Fibroblast of skin of scalp (primary cell): ENCODE results near the gene WDFY1.

Experiments used
- DNase-seq: peaks from one replicate; pipeline ENCODE4 v3.0.0-alpha.2; 2013

Gene WDFY1

GRCh38 chr2:223957092-223957851, 12.1 kb upstream of the WDFY1 start, which contains the start of gene MRPL44:
Gene MRPL44 (plus strand): TSS chr2:223957463. CDS start chr2:223957473, 10 bp downstream.
- DNase-seq, result peak; percentile 96

DNA sequence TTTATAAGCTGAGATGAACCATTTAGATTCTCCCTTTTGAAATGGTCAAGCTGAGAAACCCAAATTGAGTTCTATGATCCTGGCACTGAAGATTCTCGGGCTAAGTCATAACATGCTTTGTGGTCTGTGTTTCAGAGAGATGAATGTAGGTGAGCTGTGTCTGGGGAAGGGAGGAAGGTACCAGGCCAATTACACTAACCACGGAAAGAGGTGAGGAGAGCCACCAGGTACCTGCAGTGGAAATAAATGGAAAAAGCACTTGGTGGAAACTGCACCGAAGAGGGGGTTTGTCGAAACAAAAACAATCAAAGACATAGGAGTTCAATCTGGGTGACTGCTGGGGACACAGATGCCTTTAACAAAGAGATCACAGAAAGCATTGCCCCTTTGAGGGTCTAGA, 11.2 kb upstream of the WDFY1 start:
- DNase-seq, result no peak

DNA sequence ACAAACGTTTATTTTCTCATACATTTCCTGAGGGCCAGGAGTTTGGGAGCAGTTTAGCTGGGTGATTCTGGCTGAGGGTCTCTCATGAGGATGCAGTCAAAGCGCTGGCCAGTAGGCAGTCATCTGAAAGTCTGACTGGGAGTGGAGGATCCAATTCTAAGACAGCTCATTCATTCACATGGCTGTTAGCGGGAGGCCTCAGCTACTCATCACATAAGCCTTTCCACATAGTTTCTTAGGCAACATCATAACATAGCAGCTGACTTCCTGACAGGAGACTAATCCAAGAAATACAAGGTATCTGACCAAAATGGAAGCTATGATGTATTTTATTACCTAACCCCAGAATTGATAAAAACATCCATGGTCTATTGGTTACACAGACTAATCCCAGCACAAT, 9.3 kb upstream of the WDFY1 start:
- peak; percentile 84 for DNase-seq

- DNase-seq, result no peak
Measured at GRCh38 chr2:223952280-223952968, 7.3 kb upstream of the WDFY1 start.

- DNase-seq, result no peak
Measured at GRCh38 chr2:223950448-223951347, 5.6 kb upstream of the WDFY1 start.

- no peak for DNase-seq
Measured at GRCh38 chr2:223949241-223949840, 4.2 kb upstream of the WDFY1 start.

GRCh38 chr2:223947711-223948205, 2.6 kb upstream of the WDFY1 start:
- DNase-seq, result no peak

- DNase-seq, result no peak
Measured at GRCh38 chr2:223945755-223946154, 620 bp upstream of the WDFY1 start.

GRCh38 chr2:223944166-223944702, 901 bp downstream of the WDFY1 start:
- DNase-seq, result no peak

DNA sequence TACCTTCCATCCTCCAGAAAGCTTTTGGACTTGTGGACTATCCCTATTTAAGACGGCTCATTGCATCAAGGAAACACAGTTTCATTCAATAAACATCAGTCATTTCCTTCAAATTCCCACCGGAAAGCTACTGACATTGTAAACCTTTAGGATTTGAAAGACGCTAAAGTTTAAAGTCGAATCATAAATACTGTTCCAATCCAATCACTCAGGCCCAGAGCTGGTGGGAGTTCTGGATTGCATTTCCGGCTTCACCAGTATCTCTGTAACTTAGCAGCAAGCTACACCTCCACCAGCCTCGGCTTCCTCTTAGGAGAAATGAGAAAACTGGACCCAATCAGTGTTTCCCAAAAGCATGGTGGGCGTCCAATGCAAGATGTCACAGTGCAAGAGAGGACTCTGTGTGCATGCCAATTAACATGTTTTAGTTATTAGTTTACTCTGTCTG, 1.6 kb downstream of the WDFY1 start:
- DNase-seq, result peak; percentile 62

- DNase-seq, result no peak
Measured at GRCh38 chr2:223943135-223943534, 2.0 kb downstream of the WDFY1 start.

DNA sequence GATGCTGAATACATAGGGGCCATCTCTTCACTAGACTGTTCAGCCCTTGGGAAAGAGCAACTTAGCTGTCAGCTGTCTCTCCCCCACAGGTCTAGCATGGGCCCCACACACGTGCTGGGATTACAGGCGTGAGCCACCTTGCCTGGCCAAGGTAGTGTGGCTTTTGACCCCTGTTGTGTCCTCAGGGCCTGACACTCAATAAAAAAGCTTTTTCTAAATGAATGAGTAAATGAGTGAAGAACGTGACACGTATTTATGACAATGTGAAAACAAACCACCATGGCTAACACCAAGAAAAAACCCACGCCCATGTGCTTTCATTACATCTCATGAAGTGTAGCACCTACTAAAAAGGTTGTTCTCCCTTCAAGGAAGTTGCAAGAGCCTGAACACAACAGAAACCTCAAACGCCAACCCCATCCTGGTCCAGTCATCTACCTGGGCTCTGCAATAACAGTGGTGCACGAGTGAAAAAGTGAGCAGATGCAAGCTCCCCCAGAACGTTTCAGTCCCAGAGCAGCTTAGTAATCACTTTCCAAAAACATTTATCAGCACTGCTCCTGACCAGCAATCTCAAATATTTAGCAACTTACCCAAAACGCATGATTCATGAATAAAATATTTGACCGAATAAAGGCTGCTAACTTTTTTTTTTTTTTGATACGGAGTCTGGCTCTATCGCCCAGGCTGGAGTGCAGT, 3.4 kb downstream of the WDFY1 start:
- DNase-seq, result peak; percentile 92

DNA sequence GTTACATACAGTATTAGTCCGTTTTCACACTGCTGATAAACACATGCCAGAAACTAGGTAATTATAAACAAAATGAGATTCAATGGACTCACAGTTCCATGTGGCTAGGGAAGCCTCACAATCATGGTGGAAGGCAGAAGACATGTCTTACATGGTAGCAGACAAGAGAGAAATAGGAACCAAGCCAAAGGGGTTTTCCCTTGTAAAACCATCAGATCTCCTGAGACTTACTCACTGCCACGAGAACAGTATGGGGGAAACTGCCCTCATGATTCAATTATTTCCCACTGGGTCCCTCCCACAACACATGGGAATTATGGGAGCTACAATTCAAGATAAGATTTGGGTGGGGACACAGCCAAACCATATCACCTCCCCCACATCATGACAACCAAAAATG, 5.7 kb downstream of the WDFY1 start:
- DNase-seq, result peak; percentile 67

- DNase-seq, result no peak
Measured at GRCh38 chr2:223937535-223937934, 7.6 kb downstream of the WDFY1 start.

GRCh38 chr2:223936862-223937326, 8.2 kb downstream of the WDFY1 start:
- peak; percentile 43 for DNase-seq

DNA sequence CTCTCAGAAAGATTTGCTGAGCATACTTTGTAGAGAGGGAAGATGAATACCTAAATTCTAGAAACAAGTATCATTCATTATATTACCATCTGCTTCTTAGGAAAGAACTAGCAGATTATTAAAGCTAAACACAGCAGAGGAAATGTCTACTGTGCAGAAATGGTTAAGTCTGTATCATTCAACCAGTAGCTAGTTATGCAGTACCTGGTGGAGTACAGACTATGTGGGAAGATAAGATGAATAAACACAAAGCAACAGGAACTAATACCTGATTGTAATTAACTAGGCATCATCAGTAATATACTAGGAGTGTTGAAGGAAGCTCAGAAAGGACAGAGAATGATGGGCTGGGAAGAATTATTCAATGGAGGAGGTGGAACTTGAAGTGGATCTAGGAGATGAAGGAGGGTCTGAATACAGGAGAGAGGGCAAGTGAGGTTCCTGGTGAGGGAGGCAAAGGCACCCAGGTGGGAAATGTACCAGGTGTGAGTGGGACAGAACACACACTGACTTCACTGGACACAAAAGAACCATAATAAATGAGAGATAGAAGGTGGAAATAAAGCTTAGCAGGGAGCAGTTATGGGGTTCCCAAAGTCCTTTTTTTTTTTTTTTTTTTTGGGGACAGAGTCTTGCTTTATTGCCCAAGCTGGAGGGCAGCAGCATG, 9.5 kb downstream of the WDFY1 start:
- no peak for DNase-seq

DNA sequence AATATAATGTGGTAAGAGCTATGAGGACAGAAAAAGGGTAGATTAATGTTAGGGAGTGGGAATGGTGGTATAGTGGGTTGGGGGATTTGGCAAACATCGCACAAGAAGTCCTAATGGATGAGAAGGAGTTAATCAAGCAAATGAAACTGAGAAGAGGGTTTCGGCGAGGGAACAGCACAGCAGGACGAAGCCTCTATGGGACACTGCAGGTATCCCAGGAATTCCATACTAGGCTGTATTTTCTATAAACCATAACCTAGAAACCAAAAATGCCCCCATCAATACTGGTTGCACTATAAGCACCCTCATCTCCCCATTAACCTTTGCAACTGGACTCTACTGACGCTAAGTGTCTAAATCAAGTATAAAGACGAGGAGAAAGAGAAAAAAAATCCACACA, 10.3 kb downstream of the WDFY1 start:
- no peak for DNase-seq

GRCh38 chr2:223932816-223933800, 12.0 kb downstream of the WDFY1 start:
- no peak for DNase-seq
